Esophagus (tissue), 2 donors: Measurements from ENCODE around the gene MUC2. TPM values are rescaled to one million over a fixed set of nuclear protein-coding genes. Genes with fewer than 3 reads are reported as not detected.

Experiments used
- H3K27ac ChIP-seq, 2 donors: one replicate each; pipeline ENCODE4 v1.5.1; 2013; ENCODE audit warnings: low read depth in 2 of 2, mild to moderate bottlenecking in 2 of 2, inconsistent platforms in 1 of 2, low read length in 1 of 2, moderate library complexity in 1 of 2
- H3K27me3 ChIP-seq, 2 donors: one replicate each; pipeline ENCODE4 v1.6.1; 2013; ENCODE audit warnings: low read length in 2 of 2, control low read depth in 1 of 2, mild to moderate bottlenecking in 1 of 2; ENCODE audit not compliant: insufficient read depth in 2 of 2, control insufficient read depth in 1 of 2
- H3K36me3 ChIP-seq, 2 donors: one replicate each; pipeline ENCODE4 v1.6.1; 2013; ENCODE audit warnings: low read length in 1 of 2; ENCODE audit not compliant: control insufficient read depth in 2 of 2, insufficient read depth in 2 of 2
- H3K4me1 ChIP-seq, 2 donors: one replicate each; pipeline ENCODE4 v1.6.1; 2013; ENCODE audit warnings: low read length in 1 of 2; ENCODE audit not compliant: control insufficient read depth in 2 of 2, insufficient read depth in 2 of 2
- H3K4me3 ChIP-seq, 2 donors: one replicate each; pipeline ENCODE4 v1.5.1; 2013; ENCODE audit warnings: low read length in 2 of 2, mild to moderate bottlenecking in 2 of 2, low read depth in 1 of 2, moderate library complexity in 1 of 2
- H3K9me3 ChIP-seq, 2 donors: one replicate each; pipeline ENCODE4 v1.6.1; 2013; ENCODE audit warnings: mild to moderate bottlenecking in 2 of 2, low read depth in 1 of 2, low read length in 1 of 2, moderate library complexity in 1 of 2; ENCODE audit not compliant: control insufficient read depth in 2 of 2, insufficient read depth in 1 of 2
- WGBS, 2 donors: extraction: QIAGEN DNeasy Blood & Tissue Kit; methylation state at CpG; one replicate each; pipeline ENCODE4 v1.1.7; 2013; 5-methylcytosine and 5-hydroxymethylcytosine counted together
- polyA plus RNA-seq, 2 donors: library from polyadenylated mRNA; stranded (reverse); fragments of 200-250 nt; gene quantifications; one replicate each; pipeline ENCODE4 v1.2.3, GENCODE V29; 2013
- donor health status: healthy with polysubstance abuse.
- donor health status: Bipolar disorder and iron deficiency.

The MUC2 gene
- polyA plus RNA-seq, 2 donors = 0.04 TPM; not detected in 1

GRCh38 chr11:1030086-1030485, 44.6 kb upstream of the MUC2 start:
- H3K9me3 ChIP-seq = no peaks in the 10 kb centered on the region
- WGBS, 2 donors = 45 to 55% methylated on average over 13 to 16 of the region's 16 CpGs
- H3K27me3 ChIP-seq = no peaks in the 10 kb centered on the region
- no peaks in the 10 kb centered on the region for H3K36me3 ChIP-seq
- H3K4me1 ChIP-seq = peaks cover 0 to 2% of the 10 kb centered on the region in 2 donors
- no peak overlapping the region for H3K27ac ChIP-seq
- no peak overlapping the region for H3K4me3 ChIP-seq

GRCh38 chr11:1030556-1030955, 44.1 kb upstream of the MUC2 start:
- WGBS, 2 donors = 57 to 61% methylated on average over 20 of the region's 20 CpGs
- H3K27ac ChIP-seq = no peak overlapping the region
- H3K9me3 ChIP-seq = no peaks in the 10 kb centered on the region
- no peaks in the 10 kb centered on the region for H3K36me3 ChIP-seq
- no peaks in the 10 kb centered on the region for H3K27me3 ChIP-seq
- H3K4me3 ChIP-seq = no peak overlapping the region
- peaks cover 0 to 2% of the 10 kb centered on the region in 2 donors for H3K4me1 ChIP-seq

GRCh38 chr11:1031121-1031899, 43.4 kb upstream of the MUC2 start:
- no peaks in the 10 kb centered on the region for H3K27me3 ChIP-seq
- no peak overlapping the region for H3K27ac ChIP-seq
- H3K4me1 ChIP-seq = peaks cover 0 to 2% of the 10 kb centered on the region in 2 donors
- no peak overlapping the region for H3K4me3 ChIP-seq
- WGBS, 2 donors = 78 to 79% methylated on average over 30 of the region's 30 CpGs
- no peaks in the 10 kb centered on the region for H3K36me3 ChIP-seq
- no peaks in the 10 kb centered on the region for H3K9me3 ChIP-seq

- Histone ChIP-seq H3K4me1 (peaks cover 0 to 2% of the 10 kb centered on the region in 2 donors), H3K36me3 (no peaks in the 10 kb centered on the region), H3K27ac (no peak overlapping the region), H3K9me3 (no peaks in the 10 kb centered on the region), H3K4me3 (no peak overlapping the region), H3K27me3 (peaks cover 0 to 3% of the 10 kb centered on the region in 2 donors)
- WGBS, 2 donors = 94 to 95% methylated on average over 12 of the region's 12 CpGs
Measured at GRCh38 chr11:1032310-1032891, 42.3 kb upstream of the MUC2 start.

GRCh38 chr11:1033016-1033798, 41.5 kb upstream of the MUC2 start:
- Histone ChIP-seq H3K4me3 (no peak overlapping the region), H3K27ac (no peak overlapping the region), H3K36me3 (no peaks in the 10 kb centered on the region), H3K9me3 (no peaks in the 10 kb centered on the region), H3K4me1 (peaks cover 0 to 2% of the 10 kb centered on the region in 2 donors), H3K27me3 (peaks cover 0 to 3% of the 10 kb centered on the region in 2 donors)
- WGBS, 2 donors = 67 to 72% methylated on average over 33 to 38 of the region's 38 CpGs

- H3K27me3 ChIP-seq = peaks cover 0 to 3% of the 10 kb centered on the region in 2 donors
- H3K36me3 ChIP-seq = no peaks in the 10 kb centered on the region
- H3K4me3 ChIP-seq = no peak overlapping the region
- peaks cover 0 to 2% of the 10 kb centered on the region in 2 donors for H3K4me1 ChIP-seq
- WGBS, 2 donors = 63% methylated on average over 8 of the region's 8 CpGs
- H3K27ac ChIP-seq = no peak overlapping the region
- no peaks in the 10 kb centered on the region for H3K9me3 ChIP-seq
Measured at GRCh38 chr11:1034001-1034400, 40.7 kb upstream of the MUC2 start.

GRCh38 chr11:1034456-1035295, 40.0 kb upstream of the MUC2 start:
- Histone ChIP-seq H3K27me3 (peaks cover 0 to 3% of the 10 kb centered on the region in 2 donors), H3K4me1 (peaks cover 0 to 2% of the 10 kb centered on the region in 2 donors), H3K4me3 (no peak overlapping the region), H3K36me3 (no peaks in the 10 kb centered on the region), H3K27ac (no peak overlapping the region), H3K9me3 (no peaks in the 10 kb centered on the region)
- WGBS, 2 donors = 65 to 67% methylated on average over 39 of the region's 39 CpGs

GRCh38 chr11:1035577-1036283, 38.9 kb upstream of the MUC2 start:
- Histone ChIP-seq H3K27me3 (peaks cover 0 to 3% of the 10 kb centered on the region in 2 donors), H3K9me3 (no peaks in the 10 kb centered on the region), H3K4me3 (no peak overlapping the region), H3K27ac (no peak overlapping the region), H3K4me1 (peaks cover 0 to 2% of the 10 kb centered on the region in 2 donors), H3K36me3 (no peaks in the 10 kb centered on the region)
- WGBS, 2 donors = 73% methylated on average over 21 to 29 of the region's 29 CpGs
